Ramos (cell line): ENCODE results near the gene BRSK1.

ENCODE experiments used
- in situ Hi-C: fragments of 300-500 bp; cut with MboI; formaldehyde crosslinking; loops from one replicate; pipeline ENCODE4 v1.14.3; 2022; ENCODE audit warnings: low sequenced_read_pairs; ENCODE audit not compliant: unreplicated experiment

The BRSK1 gene

DNA sequence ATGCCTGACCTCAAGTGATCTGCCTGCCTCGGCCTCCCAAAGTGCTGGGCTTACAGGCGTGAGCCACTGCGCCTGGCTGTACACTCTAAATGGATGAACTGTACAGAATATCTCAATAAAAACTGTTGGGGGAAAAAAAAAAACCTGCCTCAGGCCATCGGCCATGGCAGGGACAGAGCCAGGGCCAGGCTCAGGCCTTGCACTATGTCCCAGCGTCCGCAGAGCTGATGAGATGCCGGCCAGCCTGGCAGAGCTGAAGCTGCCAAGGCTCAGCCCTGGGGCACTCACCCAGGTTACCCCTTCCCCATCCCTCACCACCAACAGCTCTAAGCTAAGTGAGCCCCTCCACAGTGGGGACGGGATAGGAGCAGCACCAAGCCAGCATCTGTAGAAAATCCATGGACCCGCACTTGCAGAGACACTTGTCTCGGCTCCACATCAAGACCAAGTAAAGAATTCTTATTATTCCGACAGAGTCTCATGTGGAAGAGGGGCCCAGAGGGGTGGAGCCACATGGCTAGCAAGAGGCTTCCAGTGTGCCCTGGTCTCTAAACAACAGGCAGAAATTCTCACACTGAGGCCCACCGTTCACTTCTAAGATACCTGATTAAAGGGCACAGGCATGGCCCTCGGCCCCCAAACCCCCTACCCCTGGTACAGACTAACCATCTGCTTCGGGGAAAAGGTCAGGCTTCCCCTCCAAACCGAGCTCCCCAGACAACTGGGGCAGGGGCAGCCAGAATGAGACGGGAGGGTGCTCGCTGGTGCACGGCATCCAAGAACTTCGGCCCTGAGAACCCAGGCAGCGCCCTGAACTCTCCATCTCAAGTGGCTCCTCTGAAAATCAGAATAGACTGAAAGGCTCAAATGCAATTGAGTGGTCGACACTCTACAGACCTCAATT, 30.8 kb upstream of the BRSK1 start:
- in situ Hi-C loops: no loop called here

DNA sequence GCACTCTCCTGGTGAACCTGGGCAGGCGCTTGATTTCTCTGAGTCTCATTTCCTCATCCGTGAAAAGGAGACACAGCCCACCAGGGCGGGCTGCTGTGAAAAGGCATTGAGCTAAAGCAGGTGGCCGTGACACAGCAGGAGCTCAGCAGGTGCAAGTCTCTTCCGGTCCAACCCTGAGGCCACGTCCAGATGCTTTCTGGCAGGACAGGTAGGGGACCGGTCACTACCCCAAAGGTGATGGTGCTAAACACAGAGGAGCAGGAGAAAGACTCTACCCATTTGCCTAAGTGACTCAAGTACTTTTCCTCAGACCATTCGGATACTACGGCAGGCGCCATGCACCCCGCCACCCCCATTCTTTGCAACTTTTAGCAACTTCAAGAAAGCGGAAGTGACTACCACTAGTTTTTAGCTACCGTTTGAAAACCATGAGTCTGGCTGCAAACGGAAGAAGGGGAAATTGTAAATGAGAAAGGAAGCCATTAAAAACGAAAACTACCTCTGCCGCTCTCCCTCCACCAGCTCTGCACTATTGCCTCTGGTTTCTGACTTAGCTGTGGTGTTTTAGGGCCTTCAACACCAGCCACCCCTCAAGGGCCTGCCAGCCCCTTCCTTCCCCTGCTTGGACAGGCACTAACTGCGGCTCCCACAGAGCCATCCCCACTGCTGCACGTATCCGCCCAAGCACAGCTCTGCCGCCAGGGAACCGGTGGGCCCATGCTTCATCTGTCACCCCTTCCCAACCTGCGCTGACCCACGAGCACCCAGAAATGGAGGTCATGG, 29.8 kb upstream of the BRSK1 start:
- in situ Hi-C loops: no loop called here

DNA sequence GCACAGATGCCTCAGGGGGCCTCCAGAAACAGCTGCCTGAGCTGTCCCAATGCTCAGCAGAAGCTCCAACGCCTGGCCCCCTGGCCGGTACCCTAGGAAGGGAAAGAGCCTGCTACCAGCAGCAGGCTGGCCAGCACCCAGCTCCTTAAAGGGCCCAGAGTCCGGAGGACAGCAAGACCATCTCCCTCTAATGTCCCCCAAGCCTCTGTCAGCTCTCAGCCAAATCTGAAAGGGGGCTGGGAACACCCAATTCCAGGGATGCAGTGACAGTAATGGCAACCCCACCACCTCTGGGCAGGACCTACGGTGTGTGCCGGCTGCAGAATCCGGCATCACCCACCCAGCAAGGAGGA, 29.2 kb upstream of the BRSK1 start:
- in situ Hi-C loops: no loop called here

DNA sequence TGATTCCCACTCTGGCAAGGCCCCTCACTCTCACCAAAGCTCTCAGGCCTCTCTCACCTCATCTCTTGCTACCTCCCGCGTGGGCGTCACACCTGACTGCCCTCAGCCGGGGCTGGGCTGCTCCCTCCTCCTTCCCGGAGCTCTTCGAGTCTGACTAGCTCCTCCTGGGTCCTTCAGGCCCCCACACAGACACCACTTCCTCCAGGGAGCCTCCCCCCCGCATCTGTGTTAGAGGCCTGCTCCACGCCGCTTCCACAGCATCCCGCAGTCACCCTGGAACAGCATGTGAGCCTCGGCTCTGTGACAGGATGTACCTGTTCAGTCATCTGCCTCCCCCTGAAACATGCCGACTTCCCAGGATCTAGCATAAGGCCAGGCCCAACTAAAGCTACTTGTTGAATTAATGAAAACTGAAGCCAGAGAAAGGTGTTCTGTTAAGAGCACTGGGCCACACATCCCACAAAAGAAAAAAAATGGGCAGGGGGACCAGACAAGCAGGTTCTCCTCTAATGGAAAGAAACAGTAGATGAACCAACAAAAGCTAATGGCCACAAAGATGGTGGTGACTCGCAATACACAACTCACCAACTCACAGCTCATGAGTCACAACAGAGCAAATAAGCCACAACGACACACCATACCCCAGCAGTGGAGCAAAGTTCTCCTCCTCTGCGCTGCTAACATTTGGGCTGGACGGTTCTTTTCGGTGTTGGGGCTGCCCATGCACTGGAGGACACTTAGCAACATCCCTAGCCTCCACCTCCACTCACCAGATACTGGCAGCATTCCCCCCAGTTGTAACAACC, 28.0 kb upstream of the BRSK1 start:
- in situ Hi-C loops: no loop called here

DNA sequence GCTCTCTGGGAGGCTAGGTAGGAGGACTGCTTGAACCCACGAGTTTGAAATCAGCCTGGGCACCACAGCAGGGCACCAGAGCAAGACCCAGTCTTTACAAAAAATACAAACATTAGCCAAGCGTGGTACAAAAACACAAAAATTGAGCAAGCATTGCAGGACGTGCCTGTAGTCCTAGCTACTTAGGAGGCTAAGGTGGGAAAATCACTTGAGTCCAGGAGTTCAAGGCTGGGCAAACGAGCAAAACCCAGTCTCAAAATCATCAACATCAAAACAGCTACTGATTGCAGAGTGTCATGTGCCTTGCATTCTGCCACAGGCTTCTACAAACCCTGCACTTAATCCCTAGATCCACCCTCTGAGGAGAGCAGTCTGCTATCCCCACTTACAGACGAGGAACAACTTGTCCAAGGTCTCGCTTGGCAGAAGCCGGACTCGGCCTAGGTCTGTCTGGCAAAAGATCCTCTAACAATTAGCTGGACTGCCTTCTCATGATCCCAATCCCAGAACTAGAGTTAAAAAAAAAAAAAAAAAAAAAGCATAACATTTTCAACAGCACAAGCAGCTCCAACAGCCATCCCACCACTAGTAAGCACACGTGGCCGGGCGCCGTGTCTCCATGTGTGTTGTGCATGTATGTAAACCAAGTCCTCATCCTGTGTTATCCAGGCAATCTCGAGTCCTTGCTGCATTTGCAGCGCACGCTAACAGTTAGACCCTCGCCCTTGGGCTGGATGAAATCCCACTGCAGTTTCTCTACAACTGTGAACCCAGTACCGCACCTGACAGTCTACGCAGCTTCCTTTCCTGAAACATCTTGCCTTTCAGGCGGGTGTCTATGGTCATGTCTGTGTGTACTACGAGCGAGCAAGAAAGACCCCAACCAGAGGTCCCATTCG, 27.0 kb upstream of the BRSK1 start:
- in situ Hi-C loops: no loop called here

DNA sequence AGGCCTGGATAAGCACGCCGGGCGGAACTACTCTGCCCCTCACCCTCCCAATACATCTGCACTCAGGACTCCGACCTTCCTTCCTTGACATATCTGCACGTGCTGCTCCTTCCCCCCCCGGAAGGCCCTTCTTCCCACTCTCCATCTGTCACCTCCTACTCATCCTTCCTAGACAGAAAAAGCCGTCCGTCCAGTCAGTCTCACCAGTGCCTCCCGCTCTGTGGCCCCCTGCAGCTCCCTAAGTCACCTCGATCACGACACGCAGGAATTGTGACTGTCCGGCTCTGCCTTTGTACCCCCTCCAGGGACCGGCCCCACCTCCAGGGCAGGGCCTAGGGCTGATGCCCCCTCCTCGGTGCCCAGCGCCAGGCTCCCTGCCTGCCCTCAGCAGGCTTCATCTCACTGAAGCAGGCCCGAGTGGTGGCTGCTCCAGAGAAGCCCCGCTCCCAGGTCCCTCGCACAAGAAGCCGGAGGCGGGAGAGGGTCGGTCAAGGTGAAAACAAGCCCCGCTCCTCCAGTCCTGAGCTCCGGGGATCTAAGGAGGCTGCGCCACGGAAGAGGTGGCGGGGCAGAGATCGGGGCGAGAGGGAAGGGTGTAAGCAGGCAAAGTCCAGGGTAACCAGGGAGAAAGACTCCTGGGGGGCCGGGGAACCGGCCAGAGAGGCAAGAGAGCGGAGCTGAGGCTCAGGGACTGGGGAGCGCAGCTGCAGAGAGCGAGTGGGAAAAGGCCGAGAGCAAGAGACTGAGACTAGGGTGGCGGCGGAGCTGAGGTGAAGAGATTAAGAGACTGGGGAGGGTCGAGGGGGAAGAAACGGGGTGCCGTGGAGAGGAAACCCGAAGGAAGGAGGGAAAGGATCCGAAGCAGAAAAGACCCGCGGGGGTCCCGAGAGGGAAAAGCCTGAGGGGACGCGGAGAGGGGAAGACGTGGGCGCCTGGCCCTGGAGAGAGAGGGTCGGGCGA, 26.1 kb upstream of the BRSK1 start:
- in situ Hi-C loops: no loop called here

DNA sequence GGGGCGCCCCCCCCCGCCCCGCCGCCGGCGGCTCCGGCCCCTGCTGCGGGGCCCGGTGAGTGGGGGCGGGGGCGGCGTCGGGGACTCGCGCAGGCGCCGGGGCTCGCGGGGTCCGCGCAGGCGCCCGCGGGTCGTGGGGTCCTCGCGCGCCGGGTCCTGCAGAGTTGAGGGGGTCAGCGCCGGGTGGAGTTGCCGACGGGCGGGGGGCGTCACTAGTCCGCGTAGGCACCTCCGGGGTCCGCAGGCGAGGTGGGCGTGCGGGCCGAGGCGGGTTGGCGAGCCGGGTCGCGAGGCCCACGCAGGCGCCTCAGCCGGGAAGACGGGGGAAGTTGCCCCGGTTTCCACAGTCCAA, 25.3 kb upstream of the BRSK1 start:
- in situ Hi-C loops: no loop called here

DNA sequence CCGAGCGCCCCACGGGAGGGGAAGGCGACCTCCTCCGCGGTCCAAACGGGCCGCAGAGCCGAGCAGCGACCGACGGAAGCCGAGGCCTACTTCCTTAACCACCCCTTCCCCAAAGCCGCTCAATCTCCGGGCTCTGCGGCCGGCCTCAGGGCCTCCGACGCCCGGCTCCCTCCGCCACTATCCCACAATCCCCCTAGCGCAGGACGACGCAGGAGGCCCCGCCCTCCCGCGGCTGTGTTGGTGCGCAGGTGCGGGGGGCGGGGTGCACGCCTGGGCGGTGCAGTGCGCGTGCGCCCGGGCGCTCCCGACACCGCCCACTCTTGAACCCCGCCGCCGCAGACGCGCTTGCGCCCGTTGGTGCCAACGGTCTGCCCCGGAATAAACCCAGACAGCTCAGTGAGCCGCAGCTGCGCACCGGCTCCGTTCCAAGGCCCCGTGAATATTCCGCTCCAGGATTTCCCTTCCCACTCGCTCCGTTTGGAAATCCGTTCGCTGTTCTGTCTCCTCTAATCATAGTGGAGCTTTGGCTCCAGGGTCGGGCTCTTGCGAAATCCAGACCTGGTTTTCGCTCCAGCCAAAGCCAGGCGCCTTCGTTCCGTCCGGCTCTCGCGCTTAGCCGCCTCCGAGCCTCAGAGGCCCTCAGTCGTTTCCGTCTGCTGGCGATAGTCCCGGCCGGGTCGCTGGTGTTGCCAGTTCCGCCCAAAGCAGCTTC, 24.8 kb upstream of the BRSK1 start, which contains the start of gene PPP6R1:
PPP6R1 (minus strand) TSS at position 190 of the 712 bp plus-strand sequence. CDS start 11,914 bp downstream, outside the sequence.
- in situ Hi-C loops: no loop called here

DNA sequence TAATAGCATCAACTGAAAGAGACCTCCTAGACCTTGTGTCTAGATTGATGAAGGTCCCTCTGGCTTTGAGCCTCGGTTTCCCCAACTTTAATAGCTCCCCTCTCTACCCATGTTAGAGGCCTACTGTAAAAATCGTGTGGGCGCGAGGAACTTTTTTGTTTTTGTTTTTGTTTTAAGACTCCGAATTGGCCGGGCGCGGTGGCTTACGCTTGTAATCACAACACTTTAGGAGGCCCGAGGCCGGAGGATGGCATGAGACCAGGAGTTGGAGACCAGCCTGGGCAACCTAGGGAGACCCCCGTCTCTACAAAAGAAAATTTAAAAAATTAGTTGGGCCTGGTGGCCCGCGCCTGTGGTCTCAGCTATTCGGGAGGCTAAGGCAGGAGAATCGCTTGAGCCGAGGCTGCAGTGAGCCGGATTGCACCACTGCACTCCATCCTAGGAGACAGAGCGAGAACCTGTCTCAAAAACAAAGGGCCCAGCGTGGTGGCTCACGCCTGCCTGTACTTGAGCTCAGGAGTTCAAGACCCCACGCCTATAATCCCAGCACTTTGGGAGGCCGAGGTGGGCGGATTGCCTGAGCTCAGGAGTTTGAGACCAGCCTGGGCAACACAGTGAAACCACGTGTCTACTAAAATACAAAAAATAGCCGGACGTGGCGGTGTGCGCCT, 24.1 kb upstream of the BRSK1 start:
- in situ Hi-C loops: no loop called here

- in situ Hi-C loops: no loop called here
Observed at GRCh38 chr19:55261671-55262126, 22.1 kb upstream of the BRSK1 start.

DNA sequence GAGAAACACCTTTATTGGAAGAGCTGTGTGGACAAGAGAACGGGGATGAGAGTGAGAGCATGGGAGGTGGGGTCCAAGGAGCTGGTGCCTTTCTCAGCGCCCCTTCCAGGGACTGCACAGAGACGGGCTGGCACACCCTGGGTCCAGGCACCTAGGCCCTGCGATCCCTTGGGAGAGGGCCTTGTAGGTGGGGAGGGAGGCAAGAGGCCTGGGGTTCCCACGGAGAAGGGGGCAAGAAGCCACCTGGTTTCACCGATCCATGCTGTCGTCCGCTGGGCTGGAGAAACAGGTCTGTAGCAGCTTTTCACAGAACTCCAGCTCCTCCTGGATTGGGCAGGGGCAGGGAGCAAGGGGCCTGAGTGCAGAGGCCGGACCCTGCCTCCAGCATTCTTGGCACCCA, 21.4 kb upstream of the BRSK1 start:
- in situ Hi-C loops: no loop called here

- in situ Hi-C loops: no loop called here
Observed at GRCh38 chr19:55264531-55264930, 19.3 kb upstream of the BRSK1 start.

GRCh38 chr19:55265173-55265572, 18.6 kb upstream of the BRSK1 start:
- in situ Hi-C loops: no loop called here

DNA sequence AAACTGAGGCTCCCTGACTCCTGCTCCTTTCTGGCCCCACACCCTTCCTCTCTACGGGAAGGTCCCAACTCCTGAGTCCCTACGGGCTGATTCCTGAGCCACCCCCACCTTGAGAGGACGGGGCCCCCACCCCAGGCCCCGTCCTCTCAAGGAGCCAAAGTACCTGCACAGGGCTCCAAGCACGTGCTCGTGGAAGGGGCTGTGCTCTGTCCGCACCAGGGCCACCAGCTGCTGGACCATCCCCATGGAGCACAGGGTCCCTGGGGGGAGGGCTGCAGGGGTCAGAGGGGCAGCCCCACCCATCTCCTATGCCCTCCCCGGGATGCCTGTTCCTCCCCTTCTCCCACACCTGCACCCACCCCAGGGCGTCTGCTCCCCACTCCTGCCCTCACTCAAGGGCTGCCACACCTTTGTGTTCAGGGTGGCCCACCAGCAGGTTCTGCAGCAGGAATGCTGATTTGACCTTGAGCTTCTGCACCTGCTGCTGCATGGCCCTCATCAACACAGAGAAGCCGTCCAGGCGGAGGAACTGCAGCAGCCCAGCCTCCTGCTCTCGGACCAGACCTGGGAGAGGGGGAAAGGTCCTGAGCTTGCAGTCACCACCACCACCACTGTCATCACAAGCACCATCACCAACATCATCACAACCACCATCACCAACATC, 17.9 kb upstream of the BRSK1 start:
- in situ Hi-C loops: no loop called here

DNA sequence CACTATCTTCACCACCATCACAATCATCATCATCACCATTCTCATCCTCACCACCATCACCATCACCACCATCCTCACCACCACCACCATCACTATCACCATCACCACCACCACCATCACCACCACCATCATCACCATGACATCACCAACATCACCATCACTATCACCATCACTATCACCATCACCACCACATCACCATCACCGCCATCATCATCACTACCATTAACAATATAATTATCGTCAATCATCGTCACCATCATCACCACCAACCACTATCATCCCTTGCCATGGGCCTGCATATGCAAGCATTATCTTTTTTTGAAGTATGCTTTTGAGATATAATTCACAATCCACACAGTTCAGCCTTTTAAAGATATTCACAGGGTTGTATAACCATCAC, 17.4 kb upstream of the BRSK1 start:
- in situ Hi-C loops: no loop called here

GRCh38 chr19:55266840-55267239, 17.0 kb upstream of the BRSK1 start:
- in situ Hi-C loops: no loop called here

GRCh38 chr19:55269299-55269698, 14.5 kb upstream of the BRSK1 start:
- in situ Hi-C loops: no loop called here
